ENCODE data around the gene ARL13B.
A peak's percentile ranks its signal among the peaks of the same experiment; 100 is the strongest.
"Not testable (repeated sequence)": the region's sequence is repeated elsewhere in the genome, so short reads cannot be mapped to it uniquely, and the experiment has no call there.

Gene ARL13B

GRCh38 chr3:93979850-93980676, at the start of gene ARL13B:
TSS of gene ARL13B (plus strand) at chr3:93980155. CDS start at chr3:93980424, 269 bp downstream.
- peak; percentile 96 for DNase-seq (ENCODE audit: low spot score)

DNA sequence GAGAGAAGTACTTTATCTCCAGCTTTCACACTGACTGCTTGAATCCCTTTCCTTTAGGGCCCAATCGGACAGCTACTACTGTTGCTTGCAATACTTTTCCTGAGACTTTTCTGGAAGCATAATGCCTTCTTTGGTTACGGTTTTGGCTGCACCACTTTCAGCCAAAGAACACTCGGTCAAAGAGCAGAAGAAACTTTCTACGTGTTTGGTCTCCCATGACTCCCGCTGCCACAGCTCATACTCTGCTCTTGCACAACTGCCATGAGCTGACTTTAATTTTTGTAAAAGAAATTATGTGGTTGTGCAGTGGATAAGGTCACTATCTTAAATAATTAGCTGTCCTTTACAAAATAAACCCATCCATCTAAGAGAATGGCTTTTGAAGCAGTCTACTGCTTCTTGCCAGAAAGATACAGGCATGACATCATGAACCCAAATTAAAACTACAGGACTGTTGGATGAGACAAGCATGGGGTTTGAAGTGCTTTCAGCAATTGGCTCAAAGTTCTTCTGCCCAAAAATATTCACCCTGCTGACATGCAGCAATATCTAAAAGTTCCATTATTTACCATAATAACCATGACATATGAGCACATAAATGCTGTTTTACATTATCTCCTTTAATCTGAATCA, 48.2 kb upstream of the ARL13B start:
- no peak for DNase-seq (ENCODE audit: low spot score)

GRCh38 chr3:93934366-93935046, 45.4 kb upstream of the ARL13B start:
- DNase-seq (ENCODE audit: low spot score), result no peak

- no peak for DNase-seq (ENCODE audit: low spot score)
Observed at GRCh38 chr3:93936549-93936948, 43.4 kb upstream of the ARL13B start.

- DNase-seq (ENCODE audit: low spot score), result not testable (repeated sequence)
Observed at GRCh38 chr3:93937485-93937884, 42.5 kb upstream of the ARL13B start.

GRCh38 chr3:93949958-93950357, 30.0 kb upstream of the ARL13B start:
- DNase-seq (ENCODE audit: low spot score), result not testable (repeated sequence)

DNA sequence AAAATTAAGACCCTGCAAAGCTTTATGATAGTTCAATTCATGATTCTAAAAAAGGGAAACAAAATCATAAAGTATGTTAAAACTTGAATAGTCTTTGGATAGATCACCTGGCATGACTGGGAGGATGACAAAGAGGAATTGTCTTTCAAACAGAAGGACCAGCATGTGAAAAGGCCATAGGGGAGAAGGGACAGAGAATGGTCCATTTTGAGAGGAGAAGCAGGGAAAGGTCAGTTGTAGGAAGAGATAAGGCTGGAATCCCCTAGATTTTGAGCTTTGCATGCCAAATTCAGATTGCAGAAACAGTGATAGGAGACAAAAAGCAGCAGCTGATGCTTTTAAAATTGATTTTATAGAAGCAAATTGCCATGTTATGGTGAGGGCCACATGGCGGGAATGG, 18.9 kb upstream of the ARL13B start:
- DNase-seq (ENCODE audit: low spot score), result no peak

DNA sequence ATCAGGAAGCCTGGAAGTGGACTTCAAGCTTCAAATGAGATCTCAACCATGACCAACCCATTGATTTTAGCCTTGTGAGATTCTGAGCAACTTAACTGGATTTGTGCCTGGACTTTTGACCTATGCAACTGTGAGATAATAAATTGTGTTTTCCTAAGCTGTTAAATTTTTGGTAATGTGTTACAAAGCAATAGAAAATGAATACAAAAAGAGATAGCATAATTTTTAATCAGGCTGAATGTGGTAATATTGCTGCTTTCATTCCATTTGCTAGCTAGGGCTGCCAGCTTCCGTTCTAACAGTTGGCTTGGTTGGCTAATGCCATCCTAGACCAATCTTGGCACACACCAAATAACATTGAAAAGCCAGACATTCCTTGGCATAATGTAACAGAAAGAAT, 18.5 kb upstream of the ARL13B start:
- DNase-seq (ENCODE audit: low spot score), result no peak

DNA sequence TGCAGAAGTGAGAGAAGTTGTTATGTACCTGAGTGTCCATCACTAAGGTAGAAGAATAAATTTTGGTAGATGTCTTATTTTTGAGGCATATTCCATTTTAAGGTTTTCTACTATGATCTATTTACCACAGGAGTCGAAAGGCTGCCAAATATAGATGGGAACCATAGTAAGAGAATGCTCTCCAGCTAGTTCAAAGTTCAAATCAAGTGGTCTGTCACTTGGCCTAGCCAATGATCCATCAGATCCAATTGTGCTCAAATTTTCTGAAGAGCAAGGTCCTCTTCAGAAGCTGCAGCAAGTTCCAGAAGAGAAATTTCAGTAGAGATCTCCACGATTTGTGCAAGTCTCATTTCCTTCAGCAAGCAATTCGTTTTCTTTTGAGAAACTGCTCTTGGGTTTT, 17.2 kb upstream of the ARL13B start:
- no peak for DNase-seq (ENCODE audit: low spot score)

- not testable (repeated sequence) for DNase-seq (ENCODE audit: low spot score)
Observed at GRCh38 chr3:93965106-93965505, 14.8 kb upstream of the ARL13B start.

DNA sequence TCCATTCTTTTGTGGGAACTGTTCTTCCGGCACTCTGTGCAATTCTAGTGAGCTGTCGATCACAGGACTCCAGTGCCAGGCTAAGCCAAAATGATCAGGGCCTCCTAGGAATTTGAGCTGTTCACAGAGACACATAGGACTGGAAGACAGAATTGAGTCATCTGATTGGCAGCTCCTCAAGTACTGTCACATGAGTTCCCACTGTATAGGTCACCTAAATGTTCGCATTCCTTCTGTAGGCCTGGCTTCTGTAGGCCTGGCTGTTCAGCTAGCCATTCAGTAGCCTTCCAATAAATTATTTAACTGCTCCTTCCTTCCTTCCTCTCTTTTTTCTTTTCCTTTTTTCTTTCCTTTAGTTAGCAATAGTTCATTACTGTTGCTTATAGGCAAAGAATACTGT, 10.5 kb upstream of the ARL13B start:
- no peak for DNase-seq (ENCODE audit: low spot score)

DNA sequence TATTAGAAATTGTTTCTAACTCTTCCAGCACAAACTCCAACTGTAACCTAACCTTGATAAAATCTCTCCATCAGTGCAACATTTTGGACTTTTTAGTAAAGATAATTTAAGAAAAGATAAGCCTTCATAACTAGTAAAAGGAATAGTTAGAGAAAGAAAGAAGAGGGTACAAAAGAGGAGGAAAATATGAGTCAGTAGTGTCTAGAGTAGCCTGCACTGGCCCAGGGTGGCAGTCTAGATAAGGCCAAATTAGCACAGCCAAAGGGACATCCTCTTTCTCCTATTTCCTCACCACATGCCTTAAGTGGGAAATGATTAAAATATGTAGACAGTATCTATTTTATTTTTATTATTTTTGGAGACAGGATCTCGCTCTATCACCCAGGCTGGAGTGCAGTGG, 10.0 kb upstream of the ARL13B start:
- no peak for DNase-seq (ENCODE audit: low spot score)

GRCh38 chr3:93973131-93974126, 6.5 kb upstream of the ARL13B start, which contains the start of gene PROS1:
TSS of gene PROS1 (minus strand) at chr3:93973896. CDS start at chr3:93973749, 147 bp downstream.
- peak; percentile 41 for DNase-seq (ENCODE audit: low spot score)

DNA sequence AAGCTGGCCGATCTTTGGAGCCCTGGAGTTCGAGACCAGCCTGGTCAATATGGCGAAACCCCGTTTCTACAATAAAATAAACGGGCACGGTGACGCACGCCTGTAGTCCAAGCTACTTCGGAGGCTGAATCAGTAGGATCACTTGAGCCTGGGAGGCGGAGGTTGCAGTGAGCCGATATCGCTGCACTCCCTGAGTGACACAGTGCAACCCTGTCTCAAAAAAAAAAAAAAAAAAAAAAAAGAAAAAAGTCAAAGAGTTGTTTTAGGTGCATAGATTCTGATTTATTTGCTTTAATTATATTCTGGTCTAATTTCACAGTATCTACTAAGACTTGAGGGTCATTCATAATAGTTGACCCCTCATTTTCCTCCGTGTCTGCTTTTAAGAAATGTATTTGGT, 1.7 kb downstream of the ARL13B start:
- DNase-seq (ENCODE audit: low spot score), result no peak

DNA sequence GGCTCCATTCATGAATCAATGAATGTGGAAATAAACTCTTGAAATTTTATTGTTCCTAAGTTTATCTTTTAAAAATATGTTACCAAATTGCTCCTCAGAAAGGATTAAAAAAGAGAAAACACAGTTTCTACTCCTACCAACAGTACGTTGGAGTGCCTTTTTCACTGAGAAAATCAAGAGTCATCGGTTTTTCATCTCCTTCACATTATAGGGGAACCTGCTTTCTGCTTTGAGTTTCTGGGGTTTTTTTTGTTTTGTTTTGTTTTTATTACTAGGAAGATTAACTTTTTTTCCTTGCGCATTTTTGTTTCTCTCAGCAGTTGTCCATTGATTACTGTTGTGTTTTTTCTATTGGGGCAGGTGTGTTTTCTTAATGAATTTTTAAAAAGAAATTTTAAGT, 3.5 kb downstream of the ARL13B start:
- DNase-seq (ENCODE audit: low spot score), result no peak

- DNase-seq (ENCODE audit: low spot score), result no peak
Observed at GRCh38 chr3:93984618-93985017, 4.7 kb downstream of the ARL13B start.

DNA sequence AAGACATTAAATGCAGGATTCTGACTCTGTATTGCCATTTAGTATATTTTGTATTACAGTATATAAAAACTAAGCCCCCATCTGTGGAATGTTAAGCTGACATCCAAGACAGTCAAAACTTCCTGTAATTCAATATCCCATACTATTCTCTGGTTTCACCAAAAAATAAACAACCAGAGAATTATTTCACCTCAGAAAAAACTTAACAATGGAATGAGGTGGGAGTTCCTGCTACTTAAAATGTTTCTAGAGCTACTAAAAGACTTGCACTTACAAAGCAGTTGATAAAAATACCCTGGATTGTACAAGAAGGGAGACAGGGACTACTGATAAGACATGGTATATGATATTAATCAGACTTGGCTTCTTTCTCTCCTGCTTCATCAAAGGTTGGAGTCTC, 8.3 kb downstream of the ARL13B start:
- no peak for DNase-seq (ENCODE audit: low spot score)

DNA sequence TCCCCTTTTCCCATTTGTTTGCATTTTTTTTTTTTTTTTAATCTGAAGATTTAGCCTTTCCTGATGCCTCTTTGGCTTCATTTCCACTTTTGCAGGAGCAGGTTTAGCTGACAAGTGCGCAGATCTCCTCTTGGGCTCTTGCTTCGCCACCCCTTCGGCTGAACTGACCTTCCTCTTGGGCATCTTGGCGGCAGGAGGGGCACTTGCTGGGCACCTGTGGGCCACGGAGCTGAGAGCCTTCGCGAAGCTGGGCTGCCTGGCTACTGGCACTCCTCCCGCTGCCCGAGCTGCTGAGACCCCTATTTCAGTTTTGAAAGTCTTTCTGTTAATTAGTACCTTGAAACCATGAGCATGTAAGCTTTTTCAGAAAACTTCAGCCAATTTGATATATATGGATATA, 8.8 kb downstream of the ARL13B start:
- DNase-seq (ENCODE audit: low spot score), result no peak

- DNase-seq (ENCODE audit: low spot score), result no peak
Observed at GRCh38 chr3:93989241-93989640, 9.3 kb downstream of the ARL13B start.

DNA sequence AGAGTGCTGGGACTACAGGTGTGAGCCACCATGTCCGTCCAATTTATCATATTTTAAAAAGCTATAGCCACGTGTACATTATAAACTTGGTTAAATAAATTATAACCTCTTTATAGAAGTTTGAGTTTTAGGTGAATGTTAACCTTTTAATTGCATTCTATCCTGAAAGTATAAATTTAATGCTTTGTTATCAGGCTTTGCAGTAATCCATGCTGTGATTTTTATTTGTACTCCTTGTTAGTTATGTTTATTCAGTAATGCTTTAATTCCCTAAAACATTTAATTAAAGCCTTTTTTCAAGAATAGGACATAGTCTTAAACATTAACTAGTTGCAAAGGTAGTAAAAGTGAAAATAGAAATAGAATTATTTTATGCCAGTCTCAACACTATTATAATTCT, 11.7 kb downstream of the ARL13B start:
- no peak for DNase-seq (ENCODE audit: low spot score)

DNA sequence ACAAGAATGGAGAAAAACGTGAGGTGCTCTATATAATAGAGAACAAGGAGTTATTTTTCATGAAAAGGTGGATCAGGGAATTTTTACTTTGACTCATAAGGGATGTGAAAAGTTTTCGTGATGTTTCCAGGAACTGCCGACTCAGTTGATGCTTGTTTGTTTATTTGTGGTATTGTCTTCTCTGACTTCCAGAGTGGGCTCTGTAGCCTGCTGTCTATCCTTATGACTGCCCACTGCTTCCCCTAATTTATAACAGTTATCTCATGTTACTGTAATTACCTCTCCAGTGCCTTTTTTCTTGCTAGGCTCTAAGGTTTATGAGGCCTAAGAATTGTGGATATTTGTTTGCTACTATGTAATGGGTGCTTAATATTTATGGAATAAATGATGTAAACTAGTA, 12.3 kb downstream of the ARL13B start:
- DNase-seq (ENCODE audit: low spot score), result no peak

DNA sequence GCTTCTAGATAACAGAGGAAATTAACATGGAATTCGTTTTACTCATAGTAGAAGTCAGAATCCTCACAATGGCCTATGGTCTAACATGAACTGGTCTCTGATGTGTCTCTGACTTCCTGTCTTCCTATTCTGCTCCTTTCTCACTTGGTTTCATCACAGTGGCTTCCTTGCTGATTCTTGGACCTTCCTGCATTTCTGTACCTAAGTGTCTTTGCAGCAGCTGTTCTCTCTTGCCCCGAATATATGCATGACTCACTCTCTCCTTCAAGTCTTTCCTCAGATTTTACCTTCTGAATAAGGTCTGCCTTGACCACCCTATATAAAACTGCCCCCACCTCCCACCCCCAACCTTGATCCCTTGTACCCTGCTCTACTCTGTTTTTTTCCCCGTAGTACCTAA, 14.1 kb downstream of the ARL13B start:
- DNase-seq (ENCODE audit: low spot score), result no peak

All from activated CD4-positive, alpha-beta T cell treated with anti-CD3 and anti-CD28 coated beads, Interleukin-2, Interleukin-4, amounts not matched to agents 100 ng/mL and 50 ng/mL, durations not matched to agents 16 hours and 8 hours (primary cell).